ENCODE measurements around the gene DNAH12.

- TF ChIP-seq CTCF (conservative IDR thresholded peaks at IDR 0.05 in 1 of 2, IDR thresholded peaks at IDR 0.05 in 1 of 2; ENCODE audit: low read depth in 1 of 2, low read length in 2 of 2) (no peak), EZH2 (IDR thresholded peaks at IDR 0.05; ENCODE audit: low read length, missing control alignments) (no peak)
These were observed 154.9 kb downstream of the DNAH12 start for GRCh38 chr3:57389271-57389670.

Data from fibroblast of lung (primary cell).